Measurements from ENCODE around the gene IGFLR1.

DNA sequence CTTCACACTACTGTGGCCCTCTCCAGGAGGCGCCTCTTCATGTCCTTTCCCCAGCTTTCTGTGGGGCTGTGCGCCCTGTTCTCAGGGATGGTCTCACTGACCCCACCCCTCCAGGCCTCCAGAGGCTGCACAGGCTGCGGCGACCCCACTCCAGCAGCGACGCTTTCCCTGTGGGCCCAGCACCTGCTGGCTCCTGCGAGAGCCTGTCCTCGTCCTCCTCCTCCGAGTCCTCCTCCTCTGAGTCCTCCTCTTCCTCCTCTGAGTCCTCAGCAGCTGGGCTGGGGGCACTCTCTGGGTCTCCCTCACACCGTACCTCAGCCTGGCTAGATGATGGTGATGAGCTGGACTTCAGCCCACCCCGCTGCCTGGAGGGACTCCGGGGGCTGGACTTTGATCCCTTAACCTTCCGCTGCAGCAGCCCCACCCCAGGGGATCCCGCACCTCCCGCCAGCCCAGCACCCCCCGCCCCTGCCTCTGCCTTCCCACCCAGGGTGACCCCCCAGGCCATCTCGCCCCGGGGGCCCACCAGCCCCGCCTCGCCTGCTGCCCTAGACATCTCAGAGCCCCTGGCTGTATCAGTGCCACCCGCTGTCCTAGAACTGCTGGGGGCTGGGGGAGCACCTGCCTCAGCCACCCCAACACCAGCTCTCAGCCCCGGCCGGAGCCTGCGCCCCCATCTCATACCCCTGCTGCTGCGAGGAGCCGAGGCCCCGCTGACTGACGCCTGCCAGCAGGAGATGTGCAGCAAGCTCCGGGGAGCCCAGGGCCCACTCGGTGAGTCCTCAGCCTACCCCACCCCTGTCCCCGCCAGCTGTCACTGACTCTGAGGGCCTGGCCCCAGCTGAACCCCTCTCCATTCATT is 44.3 kb upstream of the IGFLR1 start:
- TF ChIP-seq POLR2A (IDR thresholded peaks at IDR 0.05) = no peak
- TF ChIP-seq, protein P1, sequence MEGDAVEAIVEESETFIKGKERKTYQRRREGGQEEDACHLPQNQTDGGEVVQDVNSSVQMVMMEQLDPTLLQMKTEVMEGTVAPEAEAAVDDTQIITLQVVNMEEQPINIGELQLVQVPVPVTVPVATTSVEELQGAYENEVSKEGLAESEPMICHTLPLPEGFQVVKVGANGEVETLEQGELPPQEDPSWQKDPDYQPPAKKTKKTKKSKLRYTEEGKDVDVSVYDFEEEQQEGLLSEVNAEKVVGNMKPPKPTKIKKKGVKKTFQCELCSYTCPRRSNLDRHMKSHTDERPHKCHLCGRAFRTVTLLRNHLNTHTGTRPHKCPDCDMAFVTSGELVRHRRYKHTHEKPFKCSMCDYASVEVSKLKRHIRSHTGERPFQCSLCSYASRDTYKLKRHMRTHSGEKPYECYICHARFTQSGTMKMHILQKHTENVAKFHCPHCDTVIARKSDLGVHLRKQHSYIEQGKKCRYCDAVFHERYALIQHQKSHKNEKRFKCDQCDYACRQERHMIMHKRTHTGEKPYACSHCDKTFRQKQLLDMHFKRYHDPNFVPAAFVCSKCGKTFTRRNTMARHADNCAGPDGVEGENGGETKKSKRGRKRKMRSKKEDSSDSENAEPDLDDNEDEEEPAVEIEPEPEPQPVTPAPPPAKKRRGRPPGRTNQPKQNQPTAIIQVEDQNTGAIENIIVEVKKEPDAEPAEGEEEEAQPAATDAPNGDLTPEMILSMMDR (IDR thresholded peaks at IDR 0.05) = no peak

Measured in adrenal gland (tissue), 5 donors.